IMR-90 (cell line): ENCODE measurements around the gene PARPBP.
"Not testable (repeated sequence)": the region's sequence is repeated elsewhere in the genome, so short reads cannot be mapped to it uniquely, and the experiment has no call there.

Source experiments
- BHLHE40 ChIP-seq: fragments of 150-350 bp; IDR thresholded peaks from 2 replicates; pipeline ENCODE4 v1.6.1; 2016; ENCODE audit warnings: mild to moderate bottlenecking, low read depth, low read length
- CEBPB ChIP-seq: IDR thresholded peaks from 2 replicates; pipeline ENCODE4 v1.6.1; 2012; ENCODE audit warnings: low read depth, low read length, improper control_type of control experiment
- CHD1 ChIP-seq: IDR thresholded peaks from 2 replicates; pipeline ENCODE4 v1.6.1; 2012; ENCODE audit warnings: low read depth, low read length, improper control_type of control experiment
- FOS ChIP-seq: fragments of 150-350 bp; IDR thresholded peaks from 2 replicates; pipeline ENCODE4 v1.6.1; 2016; ENCODE audit warnings: low read depth, low read length
- MAFK ChIP-seq: IDR thresholded peaks from 2 replicates; pipeline ENCODE4 v1.6.1; 2012; ENCODE audit warnings: low read depth, low read length, improper control_type of control experiment
- MAZ ChIP-seq: IDR thresholded peaks from 2 replicates; pipeline ENCODE4 v1.6.1; 2012; ENCODE audit warnings: low read depth, mild to moderate bottlenecking, low read length, improper control_type of control experiment, moderate library complexity, borderline replicate concordance
- MXI1 ChIP-seq: IDR thresholded peaks from 2 replicates; pipeline ENCODE4 v1.6.1; 2012; ENCODE audit warnings: low read depth, mild to moderate bottlenecking, low read length, moderate library complexity, borderline replicate concordance
- POLR2A ChIP-seq: IDR thresholded peaks from 2 replicates; pipeline ENCODE4 v1.6.1; 2012; ENCODE audit warnings: mild to moderate bottlenecking, low read depth, low read length
- RAD21 ChIP-seq: IDR thresholded peaks from 2 replicates; pipeline ENCODE4 v1.6.1; 2012; ENCODE audit warnings: low read length, improper control_type of control experiment
- RFX5 ChIP-seq: IDR thresholded peaks from 2 replicates; pipeline ENCODE4 v1.8.0; 2012; ENCODE audit warnings: low read depth, mild to moderate bottlenecking, low read length, moderate library complexity
- SMC3 ChIP-seq: fragments of 150-350 bp; IDR thresholded peaks from 2 replicates; pipeline ENCODE4 v1.6.1; 2016; ENCODE audit warnings: low read depth, mild to moderate bottlenecking, antibody characterized with exemption, low read length, moderate library complexity
- TF ChIP-seq, protein P1 (sequence below): conservative IDR thresholded peaks from 2 replicates; pipeline ENCODE4 v1.5.1; 2012; ENCODE audit warnings: mild to moderate bottlenecking, low read depth, low read length, improper control_type of control experiment
- TF ChIP-seq, protein P2 (sequence below): fragments of 150-350 bp; IDR thresholded peaks from 2 replicates; pipeline ENCODE4 v1.6.1; 2016; ENCODE audit warnings: low read depth, mild to moderate bottlenecking, low read length, moderate library complexity, borderline replicate concordance
- TF ChIP-seq, protein P3 (sequence below): fragments of 150-350 bp; IDR thresholded peaks from 2 replicates; pipeline ENCODE4 v1.6.1; 2017; ENCODE audit warnings: mild to moderate bottlenecking, antibody characterized with exemption, low read length, low read depth

DNA sequence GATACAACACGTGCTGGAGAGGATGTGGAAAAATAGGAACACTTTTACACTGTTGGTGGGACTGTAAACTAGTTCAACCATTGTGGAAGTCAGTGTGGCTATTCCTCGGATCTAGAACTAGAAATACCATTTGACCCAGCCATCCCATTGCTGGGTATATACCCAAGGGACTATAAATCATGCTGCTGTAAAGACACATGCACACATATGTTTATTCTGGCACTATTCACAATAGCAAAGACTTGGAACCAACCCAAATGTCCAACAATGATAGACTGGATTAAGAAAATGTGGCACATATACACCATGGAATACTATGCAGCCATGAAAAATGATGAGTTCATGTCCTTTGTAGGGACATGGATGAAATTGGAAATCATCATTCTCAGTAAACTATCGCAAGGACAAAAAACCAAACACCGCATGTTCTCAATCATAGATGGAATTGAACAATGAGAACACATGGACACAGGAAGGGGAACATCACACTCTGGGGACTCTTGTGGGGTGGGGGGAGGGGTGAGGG, 27.1 kb downstream of the PARPBP start:
- TF ChIP-seq, protein P1, sequence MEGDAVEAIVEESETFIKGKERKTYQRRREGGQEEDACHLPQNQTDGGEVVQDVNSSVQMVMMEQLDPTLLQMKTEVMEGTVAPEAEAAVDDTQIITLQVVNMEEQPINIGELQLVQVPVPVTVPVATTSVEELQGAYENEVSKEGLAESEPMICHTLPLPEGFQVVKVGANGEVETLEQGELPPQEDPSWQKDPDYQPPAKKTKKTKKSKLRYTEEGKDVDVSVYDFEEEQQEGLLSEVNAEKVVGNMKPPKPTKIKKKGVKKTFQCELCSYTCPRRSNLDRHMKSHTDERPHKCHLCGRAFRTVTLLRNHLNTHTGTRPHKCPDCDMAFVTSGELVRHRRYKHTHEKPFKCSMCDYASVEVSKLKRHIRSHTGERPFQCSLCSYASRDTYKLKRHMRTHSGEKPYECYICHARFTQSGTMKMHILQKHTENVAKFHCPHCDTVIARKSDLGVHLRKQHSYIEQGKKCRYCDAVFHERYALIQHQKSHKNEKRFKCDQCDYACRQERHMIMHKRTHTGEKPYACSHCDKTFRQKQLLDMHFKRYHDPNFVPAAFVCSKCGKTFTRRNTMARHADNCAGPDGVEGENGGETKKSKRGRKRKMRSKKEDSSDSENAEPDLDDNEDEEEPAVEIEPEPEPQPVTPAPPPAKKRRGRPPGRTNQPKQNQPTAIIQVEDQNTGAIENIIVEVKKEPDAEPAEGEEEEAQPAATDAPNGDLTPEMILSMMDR, result not testable (repeated sequence)
- TF ChIP-seq MXI1, CEBPB, RAD21, MAFK, POLR2A, RFX5, FOS, MAZ, CHD1, BHLHE40, SMC3: not testable (repeated sequence)
- TF ChIP-seq, protein P2, sequence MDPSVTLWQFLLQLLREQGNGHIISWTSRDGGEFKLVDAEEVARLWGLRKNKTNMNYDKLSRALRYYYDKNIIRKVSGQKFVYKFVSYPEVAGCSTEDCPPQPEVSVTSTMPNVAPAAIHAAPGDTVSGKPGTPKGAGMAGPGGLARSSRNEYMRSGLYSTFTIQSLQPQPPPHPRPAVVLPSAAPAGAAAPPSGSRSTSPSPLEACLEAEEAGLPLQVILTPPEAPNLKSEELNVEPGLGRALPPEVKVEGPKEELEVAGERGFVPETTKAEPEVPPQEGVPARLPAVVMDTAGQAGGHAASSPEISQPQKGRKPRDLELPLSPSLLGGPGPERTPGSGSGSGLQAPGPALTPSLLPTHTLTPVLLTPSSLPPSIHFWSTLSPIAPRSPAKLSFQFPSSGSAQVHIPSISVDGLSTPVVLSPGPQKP, result not testable (repeated sequence)
- TF ChIP-seq, protein P3, sequence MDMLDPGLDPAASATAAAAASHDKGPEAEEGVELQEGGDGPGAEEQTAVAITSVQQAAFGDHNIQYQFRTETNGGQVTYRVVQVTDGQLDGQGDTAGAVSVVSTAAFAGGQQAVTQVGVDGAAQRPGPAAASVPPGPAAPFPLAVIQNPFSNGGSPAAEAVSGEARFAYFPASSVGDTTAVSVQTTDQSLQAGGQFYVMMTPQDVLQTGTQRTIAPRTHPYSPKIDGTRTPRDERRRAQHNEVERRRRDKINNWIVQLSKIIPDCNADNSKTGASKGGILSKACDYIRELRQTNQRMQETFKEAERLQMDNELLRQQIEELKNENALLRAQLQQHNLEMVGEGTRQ, result not testable (repeated sequence)
